Bronchial epithelial cell (primary cell): ENCODE measurements around the gene GBX1. TPM values are rescaled to one million over a fixed set of nuclear protein-coding genes. Genes with fewer than 3 reads are reported as not detected.
A peak's percentile ranks its signal among the peaks of the same experiment; 100 is the strongest.

Experiments used
- DNase-seq: peaks from one replicate; pipeline ENCODE4 v3.0.0-alpha.2; 2010; ENCODE audit warnings: low read depth
- FAIRE-seq: peaks from 2 replicates; lab custom pipeline; 2011; peaks lifted over from hg19 to GRCh38; lab: Jason Lieb, UNC
- H3K27me3 ChIP-seq: 2 replicates; pipeline ENCODE4 v1.5.1; 2011; ENCODE audit warnings: low read length; ENCODE audit not compliant: control insufficient read depth, insufficient read depth
- H3K36me3 ChIP-seq: 2 replicates; pipeline ENCODE4 v1.5.1; 2011; ENCODE audit warnings: low read length; ENCODE audit not compliant: control insufficient read depth, insufficient read depth
- H3K4me3 ChIP-seq: 2 replicates; pipeline ENCODE4 v1.5.1; 2011; ENCODE audit warnings: mild to moderate bottlenecking, low read depth, low read length, control low read depth
- total RNA-seq: library from RNA; depleted of rRNA; stranded (reverse); fragments of >200 nt; gene quantifications from 2 replicates; pipeline ENCODE4 v1.2.1, GENCODE V29; 2014
- TF ChIP-seq, protein P1 (sequence below): IDR thresholded peaks from 2 replicates; pipeline ENCODE4 v1.5.1; 2011; ENCODE audit warnings: mild to moderate bottlenecking, moderate library complexity, low read length, control low read depth, inconsistent platforms; ENCODE audit not compliant: insufficient read depth, severe bottlenecking

The GBX1 gene
- total RNA-seq, 1 donor from 2014 or later: not detected

GRCh38 chr7:151135525-151135845, 32.0 kb downstream of the GBX1 start:
- TF ChIP-seq, protein P1, sequence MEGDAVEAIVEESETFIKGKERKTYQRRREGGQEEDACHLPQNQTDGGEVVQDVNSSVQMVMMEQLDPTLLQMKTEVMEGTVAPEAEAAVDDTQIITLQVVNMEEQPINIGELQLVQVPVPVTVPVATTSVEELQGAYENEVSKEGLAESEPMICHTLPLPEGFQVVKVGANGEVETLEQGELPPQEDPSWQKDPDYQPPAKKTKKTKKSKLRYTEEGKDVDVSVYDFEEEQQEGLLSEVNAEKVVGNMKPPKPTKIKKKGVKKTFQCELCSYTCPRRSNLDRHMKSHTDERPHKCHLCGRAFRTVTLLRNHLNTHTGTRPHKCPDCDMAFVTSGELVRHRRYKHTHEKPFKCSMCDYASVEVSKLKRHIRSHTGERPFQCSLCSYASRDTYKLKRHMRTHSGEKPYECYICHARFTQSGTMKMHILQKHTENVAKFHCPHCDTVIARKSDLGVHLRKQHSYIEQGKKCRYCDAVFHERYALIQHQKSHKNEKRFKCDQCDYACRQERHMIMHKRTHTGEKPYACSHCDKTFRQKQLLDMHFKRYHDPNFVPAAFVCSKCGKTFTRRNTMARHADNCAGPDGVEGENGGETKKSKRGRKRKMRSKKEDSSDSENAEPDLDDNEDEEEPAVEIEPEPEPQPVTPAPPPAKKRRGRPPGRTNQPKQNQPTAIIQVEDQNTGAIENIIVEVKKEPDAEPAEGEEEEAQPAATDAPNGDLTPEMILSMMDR: no peak
- no peak overlapping the region for H3K4me3 ChIP-seq
- H3K27me3 ChIP-seq: no peaks in the 10 kb centered on the region
- FAIRE-seq (no peak), DNase-seq (no peak)
- H3K36me3 ChIP-seq: peaks cover 59% of the 10 kb centered on the region

DNA sequence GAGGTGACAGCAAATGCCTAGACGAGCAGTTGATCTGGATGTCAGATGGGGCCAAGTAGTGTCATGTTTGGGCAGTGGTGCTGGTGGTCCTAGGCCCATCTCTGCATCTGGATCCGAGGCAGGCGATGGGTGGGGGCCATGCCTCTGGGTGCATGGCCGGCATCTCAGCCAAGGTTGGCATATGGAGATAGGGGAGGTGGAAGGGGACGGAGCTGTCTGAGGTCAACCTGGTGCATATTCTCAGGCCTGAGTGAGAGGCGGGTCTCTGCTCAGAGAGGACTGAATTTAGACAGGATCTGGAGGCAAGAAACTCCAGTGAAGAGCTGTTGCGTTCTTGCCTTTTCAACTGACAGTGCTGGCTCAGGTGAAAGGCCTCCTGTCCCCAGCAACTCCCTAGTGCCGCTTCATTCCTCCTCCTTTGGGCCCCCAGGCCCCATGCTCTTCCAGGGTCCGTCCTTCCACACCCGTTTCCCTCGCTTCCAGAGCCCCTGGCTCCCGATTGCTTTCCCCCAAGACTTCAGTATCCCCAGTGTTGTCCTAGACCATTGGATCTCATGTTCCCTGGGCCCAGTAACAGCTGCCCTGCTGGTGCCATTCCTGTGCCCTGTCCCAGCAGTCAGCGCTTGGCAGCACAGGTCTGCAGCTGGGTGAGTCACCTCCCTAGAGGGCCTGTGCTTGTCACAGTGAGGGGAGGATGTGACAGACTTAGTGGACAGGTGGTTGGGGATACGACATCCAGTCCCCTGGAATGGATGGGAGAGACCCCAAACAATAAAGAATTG, 32.6 kb downstream of the GBX1 start:
- no peaks in the 10 kb centered on the region for H3K27me3 ChIP-seq
- peaks cover 63% of the 10 kb centered on the region for H3K36me3 ChIP-seq
- FAIRE-seq: no peak

DNA sequence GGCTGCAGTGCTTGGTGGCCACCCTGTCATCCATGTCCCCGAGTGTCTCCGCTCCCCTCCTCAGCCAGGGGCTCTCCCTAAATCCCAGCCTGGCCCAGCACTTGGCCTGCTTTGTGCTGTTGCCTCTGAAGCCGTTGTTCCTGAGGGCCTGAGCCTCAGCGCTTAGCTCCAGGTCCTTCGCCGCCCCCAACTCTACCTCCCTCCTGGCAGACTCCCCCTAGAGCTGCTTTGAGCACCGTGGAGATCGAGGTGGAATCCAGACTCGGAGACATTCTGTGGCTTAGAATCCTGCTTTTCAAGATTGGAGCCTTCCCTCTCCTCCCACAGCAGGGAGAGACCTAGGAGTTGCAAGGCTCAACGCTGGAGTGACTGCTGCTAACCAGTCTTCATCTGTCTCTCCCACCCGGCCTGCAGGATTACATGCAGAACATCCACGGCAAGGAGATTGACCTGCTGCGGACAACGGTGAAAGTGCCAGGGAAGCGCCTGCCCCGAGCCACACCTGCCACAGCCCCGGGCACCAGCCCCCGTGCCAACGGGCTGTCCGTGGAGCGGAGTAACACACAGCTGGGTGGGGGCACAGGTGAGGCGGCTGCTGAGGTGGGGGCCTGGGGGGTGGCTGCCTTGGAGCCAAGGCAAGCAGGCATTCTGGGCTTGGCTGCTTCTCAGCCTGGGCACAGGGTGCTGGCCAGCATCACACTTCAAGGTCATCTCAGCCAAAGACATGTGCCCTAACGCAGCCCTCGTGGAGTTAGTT, 33.3 kb downstream of the GBX1 start:
- Histone ChIP-seq H3K4me3 (no peak overlapping the region), H3K36me3 (peaks cover 64% of the 10 kb centered on the region), H3K27me3 (no peaks in the 10 kb centered on the region)
- FAIRE-seq (no peak), DNase-seq (no peak)
- TF ChIP-seq, protein P1: no peak

More for the DNA sequence above, 32.6 kb downstream of the GBX1 start:
- H3K4me3 ChIP-seq: no peak overlapping the region
- no peak for DNase-seq
- TF ChIP-seq, protein P1: no peak

- FAIRE-seq: peak; percentile 28
- H3K36me3 ChIP-seq: peaks cover 68% of the 10 kb centered on the region
Measured at GRCh38 chr7:151133266-151133985, 34.1 kb downstream of the GBX1 start.

GRCh38 chr7:151132461-151133205, 34.9 kb downstream of the GBX1 start:
- TF ChIP-seq, protein P1: no peak
- H3K36me3 ChIP-seq: peaks cover 70% of the 10 kb centered on the region
- no peak overlapping the region for H3K4me3 ChIP-seq
- no peaks in the 10 kb centered on the region for H3K27me3 ChIP-seq
- FAIRE-seq: no peak
- no peak for DNase-seq

More at GRCh38 chr7:151133266-151133985, 34.1 kb downstream of the GBX1 start:
- Histone ChIP-seq H3K27me3 (no peaks in the 10 kb centered on the region), H3K4me3 (no peak overlapping the region)
- DNase-seq: no peak
- TF ChIP-seq, protein P1: no peak
